SK-MEL-5 (cell line): Measurements from ENCODE around the gene ANO1. TPM values are rescaled to one million over a fixed set of nuclear protein-coding genes. Genes with fewer than 3 reads are reported as not detected.

Experiments used
- DNase-seq: peaks from one replicate; pipeline ENCODE4 v3.0.0-alpha.2; 2016; ENCODE audit warnings: low read depth, low spot score
- in situ Hi-C: cut with HindIII; loops from 2 replicates; pipeline ENCODE4 v1.10.0; 2016; ENCODE audit warnings: low sequenced_read_pairs, high pct_unique_total_duplicates, low pct_unique_long_range_greater_than_20kb
- total RNA-seq: library from RNA; depleted of rRNA; stranded (reverse); fragments of >200 nt; shearing (Covaris generic); gene quantifications from 2 replicates; pipeline ENCODE4 v1.2.3, GENCODE V29; 2014

The ANO1 gene
- total RNA-seq, 1 experiment from 2014 or later: 1.2 TPM

GRCh38 chr11:70067036-70067435, 11.1 kb upstream of the ANO1 start:
- in situ Hi-C loops: no loop called here
- no peak for DNase-seq

- peak; percentile 81 for DNase-seq
- in situ Hi-C loops: no loop called here
Measured at GRCh38 chr11:70067591-70068341, 10.4 kb upstream of the ANO1 start.

DNA sequence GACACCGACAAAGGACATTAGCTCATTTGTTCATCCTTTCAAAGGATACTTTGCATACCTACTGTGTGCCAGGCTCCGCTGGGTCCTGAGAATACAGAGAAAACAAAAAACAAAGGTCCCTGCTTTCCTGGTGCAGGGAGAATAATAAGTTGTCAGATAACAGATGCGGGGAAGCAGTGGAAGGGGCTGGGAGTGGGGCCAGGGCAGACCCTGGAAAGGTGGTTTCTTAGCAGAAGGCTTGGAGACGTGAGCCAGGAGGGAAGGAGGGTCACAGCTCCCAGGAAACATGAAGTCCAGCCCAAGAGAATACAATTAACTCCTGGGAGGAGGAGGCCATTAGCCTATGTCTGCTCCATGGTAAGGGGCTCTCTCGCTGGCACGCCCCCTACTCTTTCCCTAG, 9.8 kb upstream of the ANO1 start:
- DNase-seq: no peak
- in situ Hi-C loops: no loop called here

DNA sequence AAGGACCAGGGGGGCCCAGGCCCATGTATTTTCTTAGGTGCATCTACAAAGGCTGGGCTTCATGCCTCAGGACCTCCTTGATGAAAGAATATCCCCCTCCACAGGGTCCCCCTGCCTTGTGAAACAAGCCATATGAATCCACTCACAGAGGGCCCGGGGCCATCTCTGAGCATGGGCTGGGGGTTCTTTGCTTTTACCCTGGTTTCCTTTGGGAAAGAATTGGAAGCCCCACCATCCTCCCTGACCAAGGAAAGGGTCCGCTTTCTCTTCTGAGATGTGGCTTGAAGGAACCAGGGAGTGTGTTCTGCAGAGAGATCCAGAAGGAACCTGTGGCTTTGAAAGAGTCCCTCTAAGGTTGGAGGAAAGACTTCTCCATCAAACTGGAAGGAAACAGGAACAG, 9.2 kb upstream of the ANO1 start:
- in situ Hi-C loops: no loop called here
- DNase-seq: no peak

DNA sequence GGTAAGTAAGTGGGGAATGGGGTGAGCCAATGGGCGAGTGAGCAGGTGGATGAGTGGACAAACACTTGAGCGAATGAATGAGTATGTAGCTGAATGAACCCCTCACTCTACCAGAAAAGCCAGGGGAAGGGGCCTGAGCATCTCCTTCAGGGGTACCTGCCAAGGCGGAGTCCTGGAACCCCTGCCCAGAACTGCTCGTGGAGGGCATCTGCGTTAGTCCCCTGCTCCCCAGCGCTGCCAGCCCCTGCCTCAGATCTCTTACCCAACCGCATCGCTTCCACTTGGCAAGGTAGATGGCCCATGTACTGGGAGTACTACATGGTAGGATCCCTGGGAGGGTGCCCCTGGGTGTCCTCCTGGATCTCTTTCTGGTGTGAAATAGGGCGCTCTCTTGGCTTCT, 7.4 kb upstream of the ANO1 start:
- in situ Hi-C loops: no loop called here
- DNase-seq: no peak

GRCh38 chr11:70071996-70072395, 6.1 kb upstream of the ANO1 start:
- in situ Hi-C loops: no loop called here
- no peak for DNase-seq

GRCh38 chr11:70072461-70072860, 5.7 kb upstream of the ANO1 start:
- in situ Hi-C loops: no loop called here
- DNase-seq: no peak

DNA sequence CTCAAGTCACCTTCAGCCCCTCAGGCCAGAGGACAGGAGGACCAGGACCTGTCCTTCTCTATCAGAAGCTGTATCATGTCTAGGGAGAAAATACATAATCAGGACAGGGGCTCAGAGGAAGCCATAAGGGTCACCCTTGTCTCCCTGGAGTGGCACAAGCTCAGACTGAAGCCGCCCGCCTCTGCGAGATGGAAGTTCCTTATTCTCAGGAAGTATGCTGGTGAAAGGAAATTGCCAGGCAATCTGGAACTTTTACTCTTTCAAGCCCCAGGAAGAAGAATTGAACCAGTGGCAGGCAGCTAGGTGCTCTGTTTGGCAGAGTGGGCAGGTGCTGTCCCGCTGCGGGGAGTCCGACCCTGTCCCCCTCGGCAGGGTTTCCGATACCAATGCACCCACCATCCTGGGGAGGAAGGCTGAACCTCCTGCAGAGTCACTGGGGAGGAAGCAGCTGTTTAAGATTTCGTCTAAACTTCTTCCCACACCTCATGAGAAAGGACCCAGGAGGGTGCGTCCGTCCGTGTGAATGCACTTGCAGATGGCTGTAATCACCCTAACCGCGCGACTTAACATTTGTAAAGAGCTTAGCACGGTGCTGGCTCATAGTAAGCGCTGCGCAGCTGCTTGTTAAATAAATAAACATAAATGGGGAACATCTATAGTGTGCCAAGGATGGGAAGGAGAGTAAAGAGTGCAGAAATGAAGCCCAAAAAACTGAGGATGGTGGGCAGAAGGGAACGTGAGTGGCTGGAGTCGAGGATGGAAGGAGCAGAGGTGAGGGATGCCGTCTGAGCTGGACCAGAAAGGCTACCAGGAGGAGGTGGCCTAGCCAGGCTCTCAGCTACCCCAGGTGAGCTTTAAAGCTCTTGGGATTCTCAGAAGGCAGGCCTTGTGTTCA, 5.0 kb upstream of the ANO1 start:
- DNase-seq: no peak

GRCh38 chr11:70073871-70074371, 4.2 kb upstream of the ANO1 start:
- no peak for DNase-seq
- in situ Hi-C loops: no loop called here

More for the DNA sequence above, 5.0 kb upstream of the ANO1 start:
- in situ Hi-C loops: no loop called here

DNA sequence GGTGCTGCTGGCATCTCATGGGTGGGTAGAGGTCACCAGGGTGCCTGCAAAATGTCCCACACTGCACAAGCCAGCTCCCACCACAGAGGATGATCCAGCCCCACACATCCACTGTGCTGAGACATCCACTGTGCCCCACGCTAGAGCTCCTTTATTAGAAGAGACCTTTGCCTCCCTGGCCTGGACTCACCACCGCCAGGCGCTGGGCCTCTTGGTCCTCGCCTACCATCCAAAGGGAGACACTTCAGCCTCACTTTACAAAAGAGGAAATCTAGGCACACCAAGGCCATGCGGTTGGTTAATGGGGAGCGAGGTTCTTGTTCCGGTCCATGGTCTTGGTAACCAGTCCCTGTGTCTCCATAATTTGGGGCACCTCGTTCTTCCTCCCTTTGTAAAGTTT, 3.4 kb upstream of the ANO1 start:
- in situ Hi-C loops: no loop called here
- DNase-seq: no peak

- in situ Hi-C loops: no loop called here
- DNase-seq: no peak
Measured at GRCh38 chr11:70075836-70076235, 2.3 kb upstream of the ANO1 start.

DNA sequence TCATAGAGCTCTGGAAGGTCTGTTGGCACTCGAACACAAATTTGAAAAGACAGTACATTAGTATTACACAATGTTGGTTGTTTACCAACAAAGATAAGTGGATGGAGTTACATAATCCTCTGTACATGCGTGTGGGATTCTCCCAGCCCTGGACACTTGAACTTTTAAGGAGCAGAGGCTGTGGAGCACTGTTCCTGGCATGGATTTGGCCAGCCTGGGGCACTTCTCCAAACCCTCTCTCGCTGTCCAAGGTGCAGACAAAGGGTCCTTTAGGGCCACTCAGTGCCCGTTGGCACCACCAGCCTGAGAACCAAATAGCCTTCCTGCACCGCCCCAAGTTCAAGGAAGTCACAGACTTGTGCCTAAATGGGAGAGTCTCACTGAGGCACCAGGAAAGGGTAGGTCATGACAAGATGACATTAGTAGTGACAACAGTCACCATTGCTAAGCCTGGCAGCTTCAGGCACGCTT, 1.6 kb upstream of the ANO1 start:
- in situ Hi-C loops: no loop called here
- no peak for DNase-seq

DNA sequence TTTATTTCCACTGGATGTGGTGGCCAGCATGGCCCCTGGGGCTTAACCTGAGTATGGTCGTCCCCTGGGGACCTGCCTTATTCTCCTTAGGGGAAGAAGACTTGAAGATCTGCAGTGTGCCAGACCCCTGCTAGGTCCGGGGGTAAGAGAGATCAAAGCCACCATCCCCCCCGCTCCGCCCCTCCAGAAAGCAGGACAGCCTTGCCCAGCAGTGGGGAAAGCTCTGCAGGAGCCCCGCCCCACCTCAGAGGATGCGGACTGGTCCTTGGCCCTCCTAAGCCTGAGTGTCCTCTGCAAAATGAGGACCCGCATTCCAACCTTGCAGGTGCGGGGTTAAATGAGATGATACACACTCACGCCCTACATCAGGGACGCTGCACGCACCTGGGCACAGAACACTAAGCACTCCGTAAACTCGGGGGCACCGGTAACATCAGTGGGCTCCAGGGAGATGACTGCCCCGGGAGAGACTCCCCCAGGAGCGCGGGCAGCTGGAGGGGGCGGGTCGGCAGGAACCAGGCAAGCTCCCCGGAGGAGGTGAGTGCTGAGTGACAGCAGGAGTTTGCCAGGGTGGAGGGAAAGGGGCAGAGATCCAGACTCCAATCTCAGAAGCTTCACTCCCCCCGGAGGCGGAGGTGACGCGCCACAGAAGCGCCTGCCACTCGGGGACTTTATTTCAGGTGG, 564 bp upstream of the ANO1 start:
- in situ Hi-C loops: no loop called here
- DNase-seq: no peak

DNA sequence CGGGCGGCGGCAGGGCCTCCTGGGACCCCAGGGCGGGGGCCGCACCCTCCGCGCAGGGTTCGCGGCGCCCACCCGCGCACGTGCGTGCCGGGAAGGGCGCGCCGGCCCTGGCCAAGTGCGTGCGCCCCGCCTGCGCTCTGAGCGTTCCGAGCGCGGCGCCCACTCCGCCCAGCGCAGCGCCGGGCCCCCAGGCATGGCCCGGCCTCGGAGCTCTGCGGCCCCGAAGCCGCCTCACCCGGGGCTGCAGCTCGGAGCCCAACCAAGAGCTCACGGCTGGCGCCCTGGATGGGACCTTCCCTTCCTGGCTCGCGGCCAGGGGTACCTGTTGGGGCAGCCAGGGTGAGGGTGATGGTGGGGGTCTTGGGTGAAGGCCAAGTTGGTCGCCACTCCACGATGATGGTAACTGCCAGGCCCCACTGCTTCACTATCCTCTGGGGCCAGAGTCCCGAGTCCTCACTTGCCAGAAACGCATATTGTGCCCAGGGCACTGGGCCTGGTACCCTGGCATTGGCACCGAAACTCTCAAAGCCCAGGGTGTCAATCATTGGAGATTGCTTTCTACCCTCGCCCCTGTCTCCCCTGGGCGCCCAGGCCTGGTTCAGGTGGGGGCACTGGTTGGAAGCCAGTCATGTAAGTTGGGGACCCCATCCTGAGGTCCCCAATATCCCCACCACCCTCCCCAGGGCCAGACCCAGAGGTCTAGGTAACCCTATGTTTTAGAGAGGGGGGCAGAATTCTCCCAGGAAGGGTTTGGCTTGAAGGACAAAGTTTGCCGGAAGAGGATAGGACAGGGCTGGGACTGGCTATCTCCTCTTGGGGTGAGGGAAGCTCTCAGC, 882 bp downstream of the ANO1 start:
- DNase-seq: no peak
- in situ Hi-C loops: no loop called here

GRCh38 chr11:70079691-70080090, 1.6 kb downstream of the ANO1 start:
- in situ Hi-C loops: no loop called here
- DNase-seq: no peak

DNA sequence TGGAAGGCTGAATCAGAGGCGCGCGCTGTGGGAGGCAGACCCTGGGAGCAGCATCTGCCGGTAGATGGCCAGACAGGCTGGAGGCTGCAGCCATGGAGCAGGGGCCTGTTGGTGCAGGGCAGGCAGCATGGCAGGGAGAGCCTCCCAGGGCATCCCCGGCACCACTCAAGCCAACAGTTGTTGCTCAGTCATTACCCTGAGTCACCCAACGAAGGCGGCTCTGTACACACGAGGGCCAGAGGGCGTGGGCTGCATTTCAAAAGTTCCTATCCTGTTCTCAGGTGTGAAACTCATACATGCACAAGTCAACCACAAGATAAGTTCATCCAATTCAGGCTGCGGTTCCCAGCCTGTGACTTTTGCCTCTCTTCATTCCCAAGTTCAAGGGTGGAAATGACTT, 2.6 kb downstream of the ANO1 start:
- no peak for DNase-seq
- in situ Hi-C loops: no loop called here

DNA sequence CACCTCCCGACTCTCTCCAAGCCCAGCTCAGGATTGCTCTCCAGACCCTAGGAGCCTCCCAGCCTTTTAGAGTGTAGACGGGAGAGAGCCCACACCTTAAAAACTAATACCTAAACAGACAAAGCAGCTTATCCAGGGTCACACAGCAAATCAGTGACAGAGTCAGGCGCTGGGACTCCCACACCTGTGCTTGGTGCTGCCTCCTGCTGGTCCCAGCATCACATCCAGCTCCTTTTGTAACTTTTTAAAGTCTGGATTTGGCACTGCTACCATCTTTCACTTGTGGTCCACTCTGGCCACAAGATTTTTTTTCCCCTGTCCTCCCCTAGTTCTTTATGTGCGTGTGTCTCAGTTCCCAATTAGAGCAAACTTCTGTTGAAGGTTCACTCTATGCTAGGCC, 4.7 kb downstream of the ANO1 start:
- in situ Hi-C loops: no loop called here
- peak; percentile 58 for DNase-seq
